Keratinocyte (primary cell): ENCODE data around the gene MALT1. TPM values are rescaled to one million over a fixed set of nuclear protein-coding genes. Genes with fewer than 3 reads are reported as not detected.

Experiments
- DNase-seq: peaks from one replicate; pipeline ENCODE4 v3.0.0-alpha.2; 2011; ENCODE audit warnings: low read depth, missing footprints, low spot score
- FAIRE-seq: peaks from 2 replicates; lab custom pipeline; 2011; peaks lifted over from hg19 to GRCh38; lab: Jason Lieb, UNC
- H2AFZ ChIP-seq: 2 replicates; pipeline ENCODE4 v1.6.0; 2012; ENCODE audit warnings: low read length, control low read depth, inconsistent platforms; ENCODE audit not compliant: control insufficient read depth
- H3K27ac ChIP-seq: 2 replicates; pipeline ENCODE4 v1.5.1; 2011; ENCODE audit warnings: low read length; ENCODE audit not compliant: control insufficient read depth, insufficient read depth
- H3K27me3 ChIP-seq: 3 replicates; pipeline ENCODE4 v1.6.0; 2011; ENCODE audit warnings: low read length; ENCODE audit not compliant: control insufficient read depth, insufficient read depth; ENCODE audit errors: extremely low read depth
- H3K36me3 ChIP-seq, 2 experiments: 2 replicates in 1 of 2; 3 replicates in 1 of 2; pipeline ENCODE4 v1.5.1; 2011; ENCODE audit warnings: low read length in 2 of 2, mild to moderate bottlenecking in 1 of 2; ENCODE audit not compliant: control insufficient read depth in 2 of 2, insufficient read depth in 2 of 2; ENCODE audit errors: extremely low read depth in 1 of 2
- H3K4me1 ChIP-seq: 3 replicates; pipeline ENCODE4 v1.5.1; 2011; ENCODE audit warnings: low read length; ENCODE audit not compliant: control insufficient read depth, insufficient read depth; ENCODE audit errors: extremely low read depth
- H3K4me2 ChIP-seq: 3 replicates; pipeline ENCODE4 v1.6.0; 2011; ENCODE audit warnings: low read depth, low read length; ENCODE audit not compliant: control insufficient read depth, insufficient read depth; ENCODE audit errors: extremely low read depth
- H3K4me3 ChIP-seq, 3 experiments: fragments of 200-600 bp in 1 of 3; sonication (generic) in 1 of 3; 2 replicates in 2 of 3; 3 replicates in 1 of 3; pipeline ENCODE4 v1.5.1; 2011 to 2016; ENCODE audit warnings: low read length in 3 of 3, mild to moderate bottlenecking in 3 of 3, control low read depth in 2 of 3, inconsistent platforms in 1 of 3, low read depth in 1 of 3, mixed read lengths in 1 of 3, mixed run types in 1 of 3, moderate library complexity in 1 of 3; ENCODE audit not compliant: control insufficient read depth in 2 of 3, insufficient read depth in 2 of 3; ENCODE audit errors: extremely low read depth in 1 of 3
- H3K79me2 ChIP-seq: 2 replicates; pipeline ENCODE4 v1.6.0; 2012; ENCODE audit warnings: low read length; ENCODE audit not compliant: control insufficient read depth, insufficient read depth
- H3K9ac ChIP-seq: 3 replicates; pipeline ENCODE4 v1.6.0; 2011; ENCODE audit warnings: low read length; ENCODE audit not compliant: control insufficient read depth, insufficient read depth; ENCODE audit errors: extremely low read depth
- H3K9me1 ChIP-seq: 3 replicates; pipeline ENCODE4 v1.6.0; 2011; ENCODE audit warnings: low read length; ENCODE audit not compliant: control insufficient read depth, insufficient read depth; ENCODE audit errors: extremely low read depth
- H3K9me3 ChIP-seq: 2 replicates; pipeline ENCODE4 v1.5.1; 2012; ENCODE audit warnings: low read depth, low read length; ENCODE audit not compliant: control insufficient read depth
- H4K20me1 ChIP-seq: 3 replicates; pipeline ENCODE4 v1.6.0; 2011; ENCODE audit warnings: low read length; ENCODE audit not compliant: control insufficient read depth, insufficient read depth; ENCODE audit errors: extremely low read depth
- CTCF ChIP-seq, 3 experiments: IDR thresholded peaks in 1 of 3; conservative IDR thresholded peaks in 1 of 3; optimal IDR thresholded peaks in 1 of 3; 2 replicates in 2 of 3; 3 replicates in 1 of 3; pipeline versions ENCODE3 to v1.5.1; 2011; ENCODE audit warnings: low read length in 3 of 3, mild to moderate bottlenecking in 3 of 3, moderate library complexity in 2 of 3, control low read depth in 1 of 3, inconsistent platforms in 1 of 3; ENCODE audit not compliant: insufficient read depth in 2 of 3; ENCODE audit errors: extremely low read depth in 1 of 3
- EZH2 ChIP-seq: IDR thresholded peaks from one replicate; pipeline ENCODE4 v1.6.1; 2012; ENCODE audit warnings: inconsistent platforms, mild to moderate bottlenecking, low read length, moderate library complexity
- dilution Hi-C: fragments of 300-500 bp; cut with MboI; formaldehyde crosslinking; loops from one replicate; pipeline ENCODE4 v1.7.0; 2020; ENCODE audit warnings: low sequenced_read_pairs; ENCODE audit not compliant: extremely low pct_ligation_motif_present
- polyA plus RNA-seq, 5 experiments: library from polyadenylated mRNA; depleted of rRNA in 3 of 5; stranded (reverse) in 3 of 5; stranded (forward) in 1 of 5; unstranded in 1 of 5; fragments of >200 nt; gene quantifications; 1 replicate in 1 of 5; 2 replicates in 3 of 5; 3 replicates in 1 of 5; pipeline versions ENCODE4 v1.2.1 to v1.2.3, GENCODE V29; 2011 to 2012; ENCODE audit warnings: missing spikeins in 2 of 5, low read depth in 1 of 5, low replicate concordance in 1 of 5

MALT1 gene
- polyA plus RNA-seq, 1 donor (not counting 4 experiments of a cell fraction or from before 2014, with no cell fraction given): 52.1 TPM

- H3K9me1 ChIP-seq: no peaks in the 10 kb centered on the region
- peaks cover 9% of the 10 kb centered on the region for H4K20me1 ChIP-seq
- H3K79me2 ChIP-seq: peaks cover 53% of the 10 kb centered on the region
- FAIRE-seq: no peak
- no peak for DNase-seq
- no peaks in the 10 kb centered on the region for H3K27me3 ChIP-seq
- no peak for TF ChIP-seq EZH2
- no peak for TF ChIP-seq CTCF (optimal IDR thresholded peaks at IDR 0.05 in 1 of 3, IDR thresholded peaks at IDR 0.05 in 1 of 3, conservative IDR thresholded peaks at IDR 0.05 in 1 of 3; ENCODE audit: extremely low read depth in 1 of 3, insufficient read depth in 2 of 3, low read length in 3 of 3)
- no peak overlapping the region for H3K4me2 ChIP-seq
- no peaks in the 10 kb centered on the region for H3K9me3 ChIP-seq
- H3K4me3 ChIP-seq: no peak overlapping the region
- dilution Hi-C loops: no loop called here
- H2AFZ ChIP-seq: no peak overlapping the region
- no peaks in the 10 kb centered on the region for H3K4me1 ChIP-seq
- H3K36me3 ChIP-seq: peaks cover 13 to 35% of the 10 kb centered on the region in 2 experiments
- H3K27ac ChIP-seq: no peak overlapping the region
- H3K9ac ChIP-seq: no peak overlapping the region
Observed at GRCh38 chr18:58698701-58699193, 27.5 kb downstream of the MALT1 start.

GRCh38 chr18:58699551-58699950, 28.3 kb downstream of the MALT1 start:
- Histone ChIP-seq H4K20me1 (peaks cover 9% of the 10 kb centered on the region), H3K27me3 (no peaks in the 10 kb centered on the region), H3K4me3 (no peak overlapping the region), H3K4me2 (no peak overlapping the region), H2AFZ (no peak overlapping the region), H3K36me3 (peaks cover 13 to 35% of the 10 kb centered on the region in 2 experiments), H3K79me2 (peaks cover 47% of the 10 kb centered on the region), H3K4me1 (no peaks in the 10 kb centered on the region), H3K9me1 (no peaks in the 10 kb centered on the region), H3K9ac (no peak overlapping the region), H3K9me3 (no peaks in the 10 kb centered on the region), H3K27ac (no peak overlapping the region)
- dilution Hi-C loops: no loop called here
- FAIRE-seq: no peak
- no peak for DNase-seq
- TF ChIP-seq EZH2 (no peak), CTCF (optimal IDR thresholded peaks at IDR 0.05 in 1 of 3, IDR thresholded peaks at IDR 0.05 in 1 of 3, conservative IDR thresholded peaks at IDR 0.05 in 1 of 3; ENCODE audit: extremely low read depth in 1 of 3, insufficient read depth in 2 of 3, low read length in 3 of 3) (no peak)
